HepG2 (cell line): ENCODE data around the gene TNFAIP8L1. TPM values are rescaled to one million over a fixed set of nuclear protein-coding genes. Genes with fewer than 3 reads are reported as not detected.

Source experiments
- ADNP ChIP-seq: sonication (generic); formaldehyde crosslinking; IDR thresholded peaks from 2 replicates; pipeline ENCODE4 v1.4.0; 2020; ENCODE audit warnings: missing genetic modification reagents
- AGO2 ChIP-seq: fragments of 200-400 bp; formaldehyde crosslinking; optimal IDR thresholded peaks from 2 replicates; pipeline ENCODE3; 2017; ENCODE audit warnings: mild to moderate bottlenecking, low read depth, low read length, moderate library complexity
- DR1 ChIP-seq: sonication (generic); formaldehyde crosslinking; IDR thresholded peaks from 2 replicates; pipeline ENCODE4 v1.8.0; 2021; ENCODE audit warnings: mild to moderate bottlenecking, missing genetic modification reagents, inconsistent platforms
- ETV5 ChIP-seq: IDR thresholded peaks from 2 replicates; pipeline ENCODE4 v1.6.1; 2018; ENCODE audit warnings: missing biosample characterization, missing genetic modification reagents, inconsistent platforms, borderline replicate concordance
- FOXJ3 ChIP-seq: sonication (generic); formaldehyde crosslinking; IDR thresholded peaks from 2 replicates; pipeline ENCODE4 v1.4.0; 2020; ENCODE audit warnings: missing genetic modification reagents, mild to moderate bottlenecking, borderline replicate concordance
- FOXO1 ChIP-seq: sonication (generic); formaldehyde crosslinking; IDR thresholded peaks from 2 replicates; pipeline ENCODE4 v1.4.0; 2020; ENCODE audit warnings: missing genetic modification reagents
- KMT2A ChIP-seq: sonication (generic); formaldehyde crosslinking; IDR thresholded peaks from 2 replicates; pipeline ENCODE4 v1.4.0; 2020; ENCODE audit warnings: missing genetic modification reagents
- PHF21A ChIP-seq: sonication (generic); formaldehyde crosslinking; IDR thresholded peaks from 2 replicates; pipeline ENCODE4 v1.5.0; 2020; ENCODE audit warnings: mild to moderate bottlenecking, missing genetic modification reagents
- SAP130 ChIP-seq: IDR thresholded peaks from 2 replicates; pipeline ENCODE4 v1.6.1; 2016; ENCODE audit warnings: low read depth
- ZBTB3 ChIP-seq: sonication (generic); formaldehyde crosslinking; IDR thresholded peaks from 2 replicates; pipeline ENCODE4 v1.4.0; 2020; ENCODE audit warnings: low read depth, mild to moderate bottlenecking, moderate library complexity, missing genetic modification reagents, borderline replicate concordance
- ZBTB7B ChIP-seq: sonication (generic); formaldehyde crosslinking; IDR thresholded peaks from 2 replicates; pipeline ENCODE4 v1.4.0; 2020; ENCODE audit warnings: missing genetic modification reagents
- ZKSCAN5 ChIP-seq: sonication (generic); formaldehyde crosslinking; IDR thresholded peaks from 2 replicates; pipeline ENCODE4 v1.5.1; 2020; ENCODE audit warnings: mild to moderate bottlenecking, missing genetic modification reagents
- ZNF296 ChIP-seq: sonication (generic); formaldehyde crosslinking; conservative IDR thresholded peaks from 2 replicates; pipeline ENCODE4 v1.5.0; 2020; ENCODE audit warnings: mild to moderate bottlenecking, missing genetic modification reagents
- ZSCAN21 ChIP-seq: sonication (generic); formaldehyde crosslinking; IDR thresholded peaks from 2 replicates; pipeline ENCODE4 v1.8.0; 2022; ENCODE audit warnings: mild to moderate bottlenecking, missing genetic modification reagents, moderate library complexity, borderline replicate concordance
- polyA plus RNA-seq, 8 experiments: library from polyadenylated mRNA; depleted of rRNA in 3 of 8; stranded (reverse) in 7 of 8; unstranded in 1 of 8; fragments of >200 nt; fragmentation: Illumina TruSeq in 4 of 8; extraction: Trizol in 4 of 8; gene quantifications; 2 replicates each; pipeline versions ENCODE4 v1.2.1 to v1.2.3, GENCODE V29; 2011 to 2016; ENCODE audit warnings: low read depth in 4 of 8, missing spikeins in 1 of 8, mixed read lengths in 1 of 8; ENCODE audit not compliant: insufficient read depth in 1 of 8
- total RNA-seq, 5 experiments: library from RNA; depleted of rRNA; stranded (reverse); fragments of >200 nt; fragmentation: Illumina TruSeq; extraction: Trizol; gene quantifications; 2 replicates each; pipeline ENCODE4 v1.2.3, GENCODE V29; 2016; ENCODE audit warnings: low read depth in 1 of 5
- TF ChIP-seq, protein P1 (sequence below): sonication (generic); formaldehyde crosslinking; IDR thresholded peaks from 2 replicates; pipeline ENCODE4 v1.4.0; 2020; ENCODE audit warnings: missing genetic modification reagents, mild to moderate bottlenecking, borderline replicate concordance
- TF ChIP-seq, protein P2 (sequence below): sonication (generic); formaldehyde crosslinking; IDR thresholded peaks from 2 replicates; pipeline ENCODE4 v1.5.0; 2020; ENCODE audit warnings: mild to moderate bottlenecking, missing genetic modification reagents
- TF ChIP-seq, protein P3 (sequence below): sonication (generic); formaldehyde crosslinking; IDR thresholded peaks from 2 replicates; pipeline ENCODE4 v1.4.0; 2020; ENCODE audit warnings: missing genetic modification reagents
- TF ChIP-seq, protein P4 (sequence below): sonication (generic); formaldehyde crosslinking; IDR thresholded peaks from 2 replicates; pipeline ENCODE4 v1.9.0; 2021; ENCODE audit warnings: missing genetic modification reagents, mild to moderate bottlenecking, borderline replicate concordance

Gene TNFAIP8L1
- total and polyA plus RNA-seq, 2 of the 13 experiments (the other 11 are each of a cell fraction or from before 2014, with no cell fraction given) = 13.4 to 21.4 TPM

DNA sequence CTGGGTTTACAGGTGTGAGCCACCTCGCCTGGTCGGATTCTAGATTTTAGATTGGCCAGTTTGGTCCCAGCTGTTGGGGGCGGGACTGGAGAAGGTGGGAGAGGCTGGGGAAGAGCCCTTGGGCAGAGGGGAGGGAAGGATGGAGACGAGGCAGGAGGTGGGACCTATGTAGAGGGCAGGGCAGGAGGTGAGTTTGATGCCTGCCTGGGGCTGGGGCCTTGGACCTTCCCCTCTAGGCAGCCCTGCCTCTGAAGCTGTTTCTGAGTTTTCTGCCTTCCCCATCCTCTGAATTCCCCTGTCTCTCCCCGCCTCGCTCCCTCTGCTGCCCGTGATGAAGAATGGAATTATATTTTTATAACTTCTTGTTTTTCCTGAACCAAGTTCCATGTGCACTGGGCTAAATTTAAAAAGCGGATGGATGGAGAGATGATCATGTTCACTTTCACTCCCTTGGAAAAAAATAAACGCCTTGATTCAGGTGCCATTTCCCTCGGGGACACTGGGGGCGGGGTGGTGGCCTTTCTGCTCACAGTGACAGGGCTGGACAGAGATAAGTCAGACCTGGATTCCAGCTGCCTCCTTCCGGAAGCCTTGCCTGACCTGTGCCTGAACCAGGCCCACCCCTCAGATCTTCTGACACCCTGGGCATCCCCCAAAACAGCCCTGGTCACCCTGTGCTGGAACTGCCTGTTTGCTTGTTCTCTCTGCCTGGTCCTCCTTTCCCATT, 16.5 kb upstream of the TNFAIP8L1 start (continued):
- 0 out of 2 replicates have a peak, but pooled peaks have one; percentile 29 for TF ChIP-seq ZNF296
- TF ChIP-seq ZBTB3 (CRISPR knock-in tag) = peak; percentile 23; the same call in 1 of the 2 replicates
- TF ChIP-seq, protein P1, sequence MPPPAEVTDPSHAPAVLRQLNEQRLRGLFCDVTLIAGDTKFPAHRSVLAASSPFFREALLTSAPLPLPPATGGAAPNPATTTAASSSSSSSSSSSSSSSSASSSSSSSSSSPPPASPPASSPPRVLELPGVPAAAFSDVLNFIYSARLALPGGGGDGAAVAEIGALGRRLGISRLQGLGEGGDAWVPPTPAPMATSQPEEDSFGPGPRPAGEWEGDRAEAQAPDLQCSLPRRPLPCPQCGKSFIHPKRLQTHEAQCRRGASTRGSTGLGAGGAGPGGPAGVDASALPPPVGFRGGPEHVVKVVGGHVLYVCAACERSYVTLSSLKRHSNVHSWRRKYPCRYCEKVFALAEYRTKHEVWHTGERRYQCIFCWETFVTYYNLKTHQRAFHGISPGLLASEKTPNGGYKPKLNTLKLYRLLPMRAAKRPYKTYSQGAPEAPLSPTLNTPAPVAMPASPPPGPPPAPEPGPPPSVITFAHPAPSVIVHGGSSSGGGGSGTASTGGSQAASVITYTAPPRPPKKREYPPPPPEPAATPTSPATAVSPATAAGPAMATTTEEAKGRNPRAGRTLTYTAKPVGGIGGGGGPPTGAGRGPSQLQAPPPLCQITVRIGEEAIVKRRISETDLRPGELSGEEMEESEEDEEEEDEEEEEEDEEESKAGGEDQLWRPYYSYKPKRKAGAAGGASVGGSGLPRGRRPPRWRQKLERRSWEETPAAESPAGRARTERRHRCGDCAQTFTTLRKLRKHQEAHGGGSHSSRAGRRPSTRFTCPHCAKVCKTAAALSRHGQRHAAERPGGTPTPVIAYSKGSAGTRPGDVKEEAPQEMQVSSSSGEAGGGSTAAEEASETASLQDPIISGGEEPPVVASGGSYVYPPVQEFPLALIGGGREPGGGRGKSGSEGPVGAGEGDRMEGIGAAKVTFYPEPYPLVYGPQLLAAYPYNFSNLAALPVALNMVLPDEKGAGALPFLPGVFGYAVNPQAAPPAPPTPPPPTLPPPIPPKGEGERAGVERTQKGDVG (CRISPR knock-in tag) = peak; percentile 40; the same call in 1 of the 2 replicates
- TF ChIP-seq DR1 (CRISPR knock-in tag) = no peak
- TF ChIP-seq, protein P2, sequence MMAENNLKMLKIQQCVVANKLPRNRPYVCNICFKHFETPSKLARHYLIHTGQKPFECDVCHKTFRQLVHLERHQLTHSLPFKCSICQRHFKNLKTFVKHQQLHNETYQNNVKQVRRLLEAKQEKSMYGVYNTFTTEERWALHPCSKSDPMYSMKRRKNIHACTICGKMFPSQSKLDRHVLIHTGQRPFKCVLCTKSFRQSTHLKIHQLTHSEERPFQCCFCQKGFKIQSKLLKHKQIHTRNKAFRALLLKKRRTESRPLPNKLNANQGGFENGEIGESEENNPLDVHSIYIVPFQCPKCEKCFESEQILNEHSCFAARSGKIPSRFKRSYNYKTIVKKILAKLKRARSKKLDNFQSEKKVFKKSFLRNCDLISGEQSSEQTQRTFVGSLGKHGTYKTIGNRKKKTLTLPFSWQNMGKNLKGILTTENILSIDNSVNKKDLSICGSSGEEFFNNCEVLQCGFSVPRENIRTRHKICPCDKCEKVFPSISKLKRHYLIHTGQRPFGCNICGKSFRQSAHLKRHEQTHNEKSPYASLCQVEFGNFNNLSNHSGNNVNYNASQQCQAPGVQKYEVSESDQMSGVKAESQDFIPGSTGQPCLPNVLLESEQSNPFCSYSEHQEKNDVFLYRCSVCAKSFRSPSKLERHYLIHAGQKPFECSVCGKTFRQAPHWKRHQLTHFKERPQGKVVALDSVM = peak; percentile 82; the same call in 1 of the 2 replicates
- TF ChIP-seq, protein P3, sequence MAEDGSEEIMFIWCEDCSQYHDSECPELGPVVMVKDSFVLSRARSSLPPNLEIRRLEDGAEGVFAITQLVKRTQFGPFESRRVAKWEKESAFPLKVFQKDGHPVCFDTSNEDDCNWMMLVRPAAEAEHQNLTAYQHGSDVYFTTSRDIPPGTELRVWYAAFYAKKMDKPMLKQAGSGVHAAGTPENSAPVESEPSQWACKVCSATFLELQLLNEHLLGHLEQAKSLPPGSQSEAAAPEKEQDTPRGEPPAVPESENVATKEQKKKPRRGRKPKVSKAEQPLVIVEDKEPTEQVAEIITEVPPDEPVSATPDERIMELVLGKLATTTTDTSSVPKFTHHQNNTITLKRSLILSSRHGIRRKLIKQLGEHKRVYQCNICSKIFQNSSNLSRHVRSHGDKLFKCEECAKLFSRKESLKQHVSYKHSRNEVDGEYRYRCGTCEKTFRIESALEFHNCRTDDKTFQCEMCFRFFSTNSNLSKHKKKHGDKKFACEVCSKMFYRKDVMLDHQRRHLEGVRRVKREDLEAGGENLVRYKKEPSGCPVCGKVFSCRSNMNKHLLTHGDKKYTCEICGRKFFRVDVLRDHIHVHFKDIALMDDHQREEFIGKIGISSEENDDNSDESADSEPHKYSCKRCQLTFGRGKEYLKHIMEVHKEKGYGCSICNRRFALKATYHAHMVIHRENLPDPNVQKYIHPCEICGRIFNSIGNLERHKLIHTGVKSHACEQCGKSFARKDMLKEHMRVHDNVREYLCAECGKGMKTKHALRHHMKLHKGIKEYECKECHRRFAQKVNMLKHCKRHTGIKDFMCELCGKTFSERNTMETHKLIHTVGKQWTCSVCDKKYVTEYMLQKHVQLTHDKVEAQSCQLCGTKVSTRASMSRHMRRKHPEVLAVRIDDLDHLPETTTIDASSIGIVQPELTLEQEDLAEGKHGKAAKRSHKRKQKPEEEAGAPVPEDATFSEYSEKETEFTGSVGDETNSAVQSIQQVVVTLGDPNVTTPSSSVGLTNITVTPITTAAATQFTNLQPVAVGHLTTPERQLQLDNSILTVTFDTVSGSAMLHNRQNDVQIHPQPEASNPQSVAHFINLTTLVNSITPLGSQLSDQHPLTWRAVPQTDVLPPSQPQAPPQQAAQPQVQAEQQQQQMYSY (CRISPR knock-in tag) = no peak
- TF ChIP-seq AGO2 = no peak
- 0 out of 2 replicates have a peak, but pooled peaks have one; percentile 20 for TF ChIP-seq PHF21A (CRISPR knock-in tag)
- peak; percentile 78 for TF ChIP-seq ZKSCAN5 (CRISPR knock-in tag)
- no peak for TF ChIP-seq FOXJ3 (CRISPR knock-in tag)
- TF ChIP-seq ZBTB7B (CRISPR knock-in tag) = 0 out of 2 replicates have a peak, but pooled peaks have one; percentile 17
- TF ChIP-seq, protein P4, sequence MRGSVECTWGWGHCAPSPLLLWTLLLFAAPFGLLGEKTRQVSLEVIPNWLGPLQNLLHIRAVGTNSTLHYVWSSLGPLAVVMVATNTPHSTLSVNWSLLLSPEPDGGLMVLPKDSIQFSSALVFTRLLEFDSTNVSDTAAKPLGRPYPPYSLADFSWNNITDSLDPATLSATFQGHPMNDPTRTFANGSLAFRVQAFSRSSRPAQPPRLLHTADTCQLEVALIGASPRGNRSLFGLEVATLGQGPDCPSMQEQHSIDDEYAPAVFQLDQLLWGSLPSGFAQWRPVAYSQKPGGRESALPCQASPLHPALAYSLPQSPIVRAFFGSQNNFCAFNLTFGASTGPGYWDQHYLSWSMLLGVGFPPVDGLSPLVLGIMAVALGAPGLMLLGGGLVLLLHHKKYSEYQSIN (CRISPR knock-in tag) = no peak
- TF ChIP-seq ZSCAN21 (CRISPR knock-in tag) = 0 out of 2 replicates have a peak, but pooled peaks have one; percentile 17
- TF ChIP-seq ADNP = peak; percentile 37; the same call in 1 of the 2 replicates
- peak; percentile 30 for TF ChIP-seq SAP130 (CRISPR knock-in tag)
- TF ChIP-seq FOXO1 (CRISPR knock-in tag) = 0 out of 2 replicates have a peak, but pooled peaks have one; percentile 8
- peak; percentile 55; the same call in 1 of the 2 replicates for TF ChIP-seq ETV5 (CRISPR knock-in tag)
- peak; percentile 50; the same call in 1 of the 2 replicates for TF ChIP-seq KMT2A (CRISPR knock-in tag)
